ENCODE data around the gene NCS1.

DNA sequence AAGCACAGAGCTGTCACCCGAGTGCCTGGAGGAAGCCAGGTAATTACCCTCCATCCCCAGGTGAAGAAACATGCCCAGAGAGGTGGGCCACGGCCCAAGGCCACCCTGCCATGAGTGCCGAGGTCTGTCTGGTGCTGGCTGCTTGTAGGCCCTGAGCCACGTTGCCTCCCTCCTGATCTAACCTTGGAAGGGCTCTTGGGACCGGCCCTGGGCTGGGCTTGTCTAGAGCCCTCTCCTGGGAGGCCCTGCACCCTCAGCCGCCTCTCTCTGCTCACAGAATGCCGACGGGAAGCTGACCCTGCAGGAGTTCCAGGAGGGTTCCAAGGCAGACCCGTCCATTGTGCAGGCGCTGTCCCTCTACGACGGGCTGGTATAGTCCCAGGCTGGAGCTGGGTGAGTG, 53.9 kb downstream of the NCS1 start:
- TF ChIP-seq EP300 (IDR thresholded peaks at IDR 0.05; ENCODE audit: borderline replicate concordance in 1 of 2, low read depth in 2 of 2, low read length in 2 of 2) (no peak), POLR2A (IDR thresholded peaks at IDR 0.05; ENCODE audit: control extremely low read depth in 1 of 2, low read depth in 2 of 2, low read length in 2 of 2) (no peak), PHF8 (conservative IDR thresholded peaks at IDR 0.05; ENCODE audit: low read depth, low read length) (no peak), NRF1 (IDR thresholded peaks at IDR 0.05; ENCODE audit: low read depth, low read length) (no peak), POLR2AphosphoS5 (IDR thresholded peaks at IDR 0.05; ENCODE audit: low read depth, low read length) (no peak), JUND (IDR thresholded peaks at IDR 0.05; ENCODE audit: low read length) (no peak), RAD21 (IDR thresholded peaks at IDR 0.05 in 1 of 2, conservative IDR thresholded peaks at IDR 0.05 in 1 of 2; ENCODE audit: low read depth in 2 of 2, low read length in 2 of 2) (no peak), SP1 (IDR thresholded peaks at IDR 0.05; ENCODE audit: low read depth, low read length) (no peak), RBBP5 (IDR thresholded peaks at IDR 0.05; ENCODE audit: borderline replicate concordance, low read depth, low read length) (no peak)
- TF ChIP-seq, protein P1, sequence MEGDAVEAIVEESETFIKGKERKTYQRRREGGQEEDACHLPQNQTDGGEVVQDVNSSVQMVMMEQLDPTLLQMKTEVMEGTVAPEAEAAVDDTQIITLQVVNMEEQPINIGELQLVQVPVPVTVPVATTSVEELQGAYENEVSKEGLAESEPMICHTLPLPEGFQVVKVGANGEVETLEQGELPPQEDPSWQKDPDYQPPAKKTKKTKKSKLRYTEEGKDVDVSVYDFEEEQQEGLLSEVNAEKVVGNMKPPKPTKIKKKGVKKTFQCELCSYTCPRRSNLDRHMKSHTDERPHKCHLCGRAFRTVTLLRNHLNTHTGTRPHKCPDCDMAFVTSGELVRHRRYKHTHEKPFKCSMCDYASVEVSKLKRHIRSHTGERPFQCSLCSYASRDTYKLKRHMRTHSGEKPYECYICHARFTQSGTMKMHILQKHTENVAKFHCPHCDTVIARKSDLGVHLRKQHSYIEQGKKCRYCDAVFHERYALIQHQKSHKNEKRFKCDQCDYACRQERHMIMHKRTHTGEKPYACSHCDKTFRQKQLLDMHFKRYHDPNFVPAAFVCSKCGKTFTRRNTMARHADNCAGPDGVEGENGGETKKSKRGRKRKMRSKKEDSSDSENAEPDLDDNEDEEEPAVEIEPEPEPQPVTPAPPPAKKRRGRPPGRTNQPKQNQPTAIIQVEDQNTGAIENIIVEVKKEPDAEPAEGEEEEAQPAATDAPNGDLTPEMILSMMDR (IDR thresholded peaks at IDR 0.05; ENCODE audit: control extremely low read depth in 1 of 3, insufficient read depth in 1 of 3, low read depth in 1 of 3, low read length in 3 of 3): no peak

Measured in H1 (cell line).